H9 (cell line): ENCODE results near the gene SPZ1. TPM values are rescaled to one million over a fixed set of nuclear protein-coding genes. Genes with fewer than 3 reads are reported as not detected.

Experiments
- DNase-seq: peaks from one replicate; pipeline ENCODE4 v3.0.0-alpha.2; 2017
- H2AFZ ChIP-seq: one replicate; pipeline ENCODE4 v1.6.1; 2013; ENCODE audit warnings: mild to moderate bottlenecking, low read length, control low read depth, moderate library complexity
- H2AK5ac ChIP-seq: 2 replicates; pipeline ENCODE4 v1.6.1; 2013; ENCODE audit warnings: low read length, control low read depth, mixed read lengths; ENCODE audit not compliant: insufficient read length
- H2BK120ac ChIP-seq: one replicate; pipeline ENCODE4 v1.6.1; 2013; ENCODE audit warnings: low read depth, mild to moderate bottlenecking, low read length, control low read depth, inconsistent platforms; ENCODE audit not compliant: poor library complexity, severe bottlenecking
- H2BK12ac ChIP-seq: 2 replicates; pipeline ENCODE4 v1.6.1; 2013; ENCODE audit warnings: low read length, control low read depth, mixed read lengths, low read depth; ENCODE audit not compliant: insufficient read length
- H2BK15ac ChIP-seq: 2 replicates; pipeline ENCODE4 v1.6.1; 2013; ENCODE audit warnings: low read depth, low read length, control low read depth
- H2BK20ac ChIP-seq: one replicate; pipeline ENCODE4 v1.6.1; 2013; ENCODE audit warnings: low read depth, mild to moderate bottlenecking, low read length, control low read depth, inconsistent platforms; ENCODE audit not compliant: poor library complexity, severe bottlenecking
- H2BK5ac ChIP-seq: 2 replicates; pipeline ENCODE4 v1.6.1; 2013; ENCODE audit warnings: low read length, control low read depth, mixed read lengths; ENCODE audit not compliant: insufficient read length
- H3K14ac ChIP-seq: 2 replicates; pipeline ENCODE4 v1.6.1; 2013; ENCODE audit warnings: low read length, control low read depth; ENCODE audit not compliant: insufficient read depth
- H3K18ac ChIP-seq: 2 replicates; pipeline ENCODE4 v1.6.1; 2013; ENCODE audit warnings: low read depth, mild to moderate bottlenecking, mixed read lengths, low read length, control low read depth; ENCODE audit not compliant: insufficient read length
- H3K23ac ChIP-seq: 2 replicates; pipeline ENCODE4 v1.6.1; 2013; ENCODE audit warnings: low read length, control low read depth, mixed read lengths, low read depth; ENCODE audit not compliant: insufficient read length
- H3K23me2 ChIP-seq: 2 replicates; pipeline ENCODE4 v1.6.1; 2013; ENCODE audit warnings: low read depth, mild to moderate bottlenecking, mixed read lengths, low read length, control low read depth; ENCODE audit not compliant: insufficient read length, poor library complexity, severe bottlenecking
- H3K27ac ChIP-seq: 2 replicates; pipeline ENCODE4 v1.5.1; 2013; ENCODE audit warnings: low read length, control low read depth, mixed read lengths, low read depth; ENCODE audit not compliant: insufficient read length
- H3K27me3 ChIP-seq: 2 replicates; pipeline ENCODE4 v1.6.1; 2013; ENCODE audit warnings: low read length, control low read depth, inconsistent platforms; ENCODE audit not compliant: insufficient read depth
- H3K4ac ChIP-seq: 2 replicates; pipeline ENCODE4 v1.6.1; 2013; ENCODE audit warnings: low read depth, mild to moderate bottlenecking, control low read depth, inconsistent platforms, low read length, moderate library complexity
- H3K4me1 ChIP-seq: 2 replicates; pipeline ENCODE4 v1.6.1; 2013; ENCODE audit warnings: low read length, control low read depth, inconsistent platforms; ENCODE audit not compliant: insufficient read depth
- H3K4me2 ChIP-seq: 2 replicates; pipeline ENCODE4 v1.6.1; 2013; ENCODE audit warnings: low read length, control low read depth, mixed read lengths; ENCODE audit not compliant: insufficient read length, insufficient read depth
- H3K56ac ChIP-seq: 2 replicates; pipeline ENCODE4 v1.6.1; 2013; ENCODE audit warnings: low read depth, mild to moderate bottlenecking, mixed read lengths, low read length, control low read depth; ENCODE audit not compliant: insufficient read length
- H3K79me1 ChIP-seq: 2 replicates; pipeline ENCODE4 v1.6.1; 2013; ENCODE audit warnings: low read depth, mild to moderate bottlenecking, moderate library complexity, low read length, control low read depth, inconsistent platforms; ENCODE audit not compliant: insufficient read depth, poor library complexity, severe bottlenecking
- H3K79me2 ChIP-seq: 2 replicates; pipeline ENCODE4 v1.6.1; 2013; ENCODE audit warnings: low read length, control low read depth, inconsistent platforms; ENCODE audit not compliant: insufficient read depth
- H3K9ac ChIP-seq: 2 replicates; pipeline ENCODE4 v1.6.1; 2013; ENCODE audit warnings: low read length, control low read depth, mixed read lengths; ENCODE audit not compliant: insufficient read length; ENCODE audit errors: extremely low read depth
- H3K9me3 ChIP-seq: one replicate; pipeline ENCODE4 v1.6.1; 2013; ENCODE audit warnings: low read depth, low read length, inconsistent platforms; ENCODE audit not compliant: control insufficient read depth
- H3T11ph ChIP-seq: one replicate; pipeline ENCODE4 v1.6.1; 2013; ENCODE audit warnings: mild to moderate bottlenecking, low read length, control low read depth, inconsistent platforms
- H4K20me1 ChIP-seq: one replicate; pipeline ENCODE4 v1.6.1; 2013; ENCODE audit not compliant: control insufficient read depth, insufficient read length, insufficient read depth
- H4K5ac ChIP-seq: 2 replicates; pipeline ENCODE4 v1.6.1; 2013; ENCODE audit warnings: low read depth, mild to moderate bottlenecking, mixed read lengths, low read length, control low read depth; ENCODE audit not compliant: insufficient read length
- H4K8ac ChIP-seq: replicated peaks from 2 replicates; pipeline ENCODE4 v1.6.1; 2013; ENCODE audit warnings: low read length, control low read depth, mixed read lengths, low read depth; ENCODE audit not compliant: insufficient read length
- H4K91ac ChIP-seq: 2 replicates; pipeline ENCODE4 v1.6.1; 2013; ENCODE audit warnings: low read depth, mild to moderate bottlenecking, moderate library complexity, mixed read lengths, low read length, control low read depth; ENCODE audit not compliant: insufficient read length
- H3K27ac Mint-ChIP-seq, 3 experiments: 2 replicates in 2 of 3; 3 replicates in 1 of 3; pipeline ENCODE4 v1.8.0; 2020 to 2021; ENCODE audit warnings: mixed read lengths in 3 of 3, mild to moderate bottlenecking in 1 of 3, moderate library complexity in 1 of 3
- H3K27me3 Mint-ChIP-seq: 2 replicates; pipeline ENCODE4 v1.8.0; 2021; ENCODE audit warnings: low read depth, mild to moderate bottlenecking, moderate library complexity, mixed read lengths
- H3K36me3 Mint-ChIP-seq, 3 experiments: 2 replicates in 2 of 3; 3 replicates in 1 of 3; pipeline ENCODE4 v1.8.0; 2020 to 2021; ENCODE audit warnings: low read depth in 3 of 3, mixed read lengths in 3 of 3; ENCODE audit not compliant: insufficient read depth in 1 of 3
- H3K4me1 Mint-ChIP-seq, 2 experiments: 2 replicates each; pipeline ENCODE4 v1.8.0; 2020; ENCODE audit warnings: mixed read lengths in 2 of 2
- H3K4me3 Mint-ChIP-seq, 2 experiments: 2 replicates in 1 of 2; 3 replicates in 1 of 2; pipeline ENCODE4 v1.8.0; 2020 to 2021; ENCODE audit warnings: mild to moderate bottlenecking in 2 of 2, mixed read lengths in 2 of 2, moderate library complexity in 1 of 2
- H3K9me3 Mint-ChIP-seq, 2 experiments: 2 replicates in 1 of 2; 3 replicates in 1 of 2; pipeline ENCODE4 v1.8.0; 2020; ENCODE audit warnings: mild to moderate bottlenecking in 2 of 2, mixed read lengths in 2 of 2, moderate library complexity in 1 of 2
- WGBS: extraction: QIAGEN DNeasy Blood & Tissue Kit; methylation state at CpG from one replicate; pipeline ENCODE4 v1.1.7; 2013; ENCODE audit warnings: missing lambda C conversion rate, low lambda C conversion rate, mixed read lengths; ENCODE audit not compliant: insufficient read length; ENCODE audit errors: extremely low coverage; 5-methylcytosine and 5-hydroxymethylcytosine counted together
- total RNA-seq: library from RNA; stranded (reverse); gene quantifications from 2 replicates; pipeline ENCODE4 v1.2.1, GENCODE V29; 2021
- TF ChIP-seq, protein P1 (sequence below): fragments of 200-600 bp; sonication (generic); conservative IDR thresholded peaks from 3 replicates; pipeline ENCODE4 v1.8.0; 2021; ENCODE audit warnings: antibody characterized with exemption, mild to moderate bottlenecking

SPZ1 gene
- total RNA-seq, 1 experiment from 2014 or later, result not detected

DNA sequence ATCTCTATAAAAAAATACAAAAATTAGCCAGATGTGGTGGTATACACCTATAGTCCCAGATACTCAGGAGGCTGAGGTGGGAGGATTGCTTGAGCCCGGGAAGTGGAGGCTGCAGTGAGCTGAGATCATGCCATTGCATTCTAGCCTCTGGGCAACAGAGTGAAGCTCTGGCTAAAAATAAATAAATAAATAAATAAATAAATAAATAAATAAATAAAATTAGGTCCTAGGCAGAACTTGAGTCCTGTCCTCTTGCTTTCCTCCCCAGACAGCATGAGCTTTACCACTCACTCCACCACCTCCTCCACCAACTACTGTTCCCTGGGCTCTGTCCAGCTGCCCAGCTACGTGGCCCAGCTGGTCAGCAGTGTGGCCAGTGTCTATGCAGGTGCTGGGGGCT, 31.6 kb upstream of the SPZ1 start:
- Histone ChIP-seq H3K4me1 (no peaks in the 10 kb centered on the region; the same call in 1 of the 2 replicates), H2BK12ac (no peak overlapping the region), H3K56ac (no peak overlapping the region), H3K79me1 (no peaks in the 10 kb centered on the region), H4K8ac (no peak overlapping the region), H4K20me1 (no peaks in the 10 kb centered on the region), H2BK20ac (no peak overlapping the region), H2BK5ac (no peak overlapping the region), H3K18ac (no peak overlapping the region), H2BK120ac (no peak overlapping the region), H2AK5ac (no peak overlapping the region), H3K27ac (no peak overlapping the region), H4K5ac (no peak overlapping the region), H3K4ac (no peak overlapping the region), H3K23me2 (no peaks in the 10 kb centered on the region), H3T11ph (no peak overlapping the region), H2BK15ac (no peak overlapping the region), H3K79me2 (no peaks in the 10 kb centered on the region), H3K9ac (no peak overlapping the region), H3K4me2 (no peak overlapping the region), H3K14ac (no peak overlapping the region), H3K9me3 (no peaks in the 10 kb centered on the region), H3K27me3 (no peaks in the 10 kb centered on the region), H4K91ac (no peak overlapping the region), H3K23ac (no peak overlapping the region), H2AFZ (no peak overlapping the region)
- Mint-ChIP-seq H3K27ac (no peak overlapping the region), H3K27me3 (no peaks in the 10 kb centered on the region; the same call in none of the 2 replicates), H3K9me3 (no peaks in the 10 kb centered on the region; a peak in 1 of 5 replicates), H3K36me3 (no peaks in the 10 kb centered on the region), H3K4me1 (peaks cover 5 to 6% of the 10 kb centered on the region in 2 experiments), H3K4me3 (no peak overlapping the region)
- WGBS, result no CpG with 5 or more reads among the region's 2 CpGs
- DNase-seq, result no peak
- TF ChIP-seq, protein P1, sequence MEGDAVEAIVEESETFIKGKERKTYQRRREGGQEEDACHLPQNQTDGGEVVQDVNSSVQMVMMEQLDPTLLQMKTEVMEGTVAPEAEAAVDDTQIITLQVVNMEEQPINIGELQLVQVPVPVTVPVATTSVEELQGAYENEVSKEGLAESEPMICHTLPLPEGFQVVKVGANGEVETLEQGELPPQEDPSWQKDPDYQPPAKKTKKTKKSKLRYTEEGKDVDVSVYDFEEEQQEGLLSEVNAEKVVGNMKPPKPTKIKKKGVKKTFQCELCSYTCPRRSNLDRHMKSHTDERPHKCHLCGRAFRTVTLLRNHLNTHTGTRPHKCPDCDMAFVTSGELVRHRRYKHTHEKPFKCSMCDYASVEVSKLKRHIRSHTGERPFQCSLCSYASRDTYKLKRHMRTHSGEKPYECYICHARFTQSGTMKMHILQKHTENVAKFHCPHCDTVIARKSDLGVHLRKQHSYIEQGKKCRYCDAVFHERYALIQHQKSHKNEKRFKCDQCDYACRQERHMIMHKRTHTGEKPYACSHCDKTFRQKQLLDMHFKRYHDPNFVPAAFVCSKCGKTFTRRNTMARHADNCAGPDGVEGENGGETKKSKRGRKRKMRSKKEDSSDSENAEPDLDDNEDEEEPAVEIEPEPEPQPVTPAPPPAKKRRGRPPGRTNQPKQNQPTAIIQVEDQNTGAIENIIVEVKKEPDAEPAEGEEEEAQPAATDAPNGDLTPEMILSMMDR, result no peak
